Measurements from ENCODE around the gene WHRN.

DNA sequence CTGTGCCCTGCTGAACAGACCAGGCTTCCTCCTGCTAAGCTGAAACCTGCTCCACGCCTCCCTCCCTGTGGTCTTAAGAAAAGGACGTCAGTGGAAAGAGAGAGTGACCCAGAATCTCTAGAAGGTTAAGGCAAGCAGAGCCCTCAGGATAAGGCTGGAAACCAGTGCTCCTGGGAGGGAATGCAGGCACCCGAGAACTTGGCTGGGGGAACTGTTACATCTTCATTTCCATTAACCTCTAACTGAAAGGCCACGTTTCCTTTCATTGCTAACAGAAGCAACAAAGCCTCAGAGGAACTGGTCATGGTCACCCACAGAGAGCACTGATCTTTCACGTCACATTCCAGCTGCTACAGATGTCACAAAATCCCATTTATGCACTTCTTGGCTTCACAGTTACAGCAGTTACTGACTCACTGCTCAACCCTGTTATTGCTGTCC lies 91.4 kb downstream of the WHRN start:
- TF ChIP-seq, protein P1, sequence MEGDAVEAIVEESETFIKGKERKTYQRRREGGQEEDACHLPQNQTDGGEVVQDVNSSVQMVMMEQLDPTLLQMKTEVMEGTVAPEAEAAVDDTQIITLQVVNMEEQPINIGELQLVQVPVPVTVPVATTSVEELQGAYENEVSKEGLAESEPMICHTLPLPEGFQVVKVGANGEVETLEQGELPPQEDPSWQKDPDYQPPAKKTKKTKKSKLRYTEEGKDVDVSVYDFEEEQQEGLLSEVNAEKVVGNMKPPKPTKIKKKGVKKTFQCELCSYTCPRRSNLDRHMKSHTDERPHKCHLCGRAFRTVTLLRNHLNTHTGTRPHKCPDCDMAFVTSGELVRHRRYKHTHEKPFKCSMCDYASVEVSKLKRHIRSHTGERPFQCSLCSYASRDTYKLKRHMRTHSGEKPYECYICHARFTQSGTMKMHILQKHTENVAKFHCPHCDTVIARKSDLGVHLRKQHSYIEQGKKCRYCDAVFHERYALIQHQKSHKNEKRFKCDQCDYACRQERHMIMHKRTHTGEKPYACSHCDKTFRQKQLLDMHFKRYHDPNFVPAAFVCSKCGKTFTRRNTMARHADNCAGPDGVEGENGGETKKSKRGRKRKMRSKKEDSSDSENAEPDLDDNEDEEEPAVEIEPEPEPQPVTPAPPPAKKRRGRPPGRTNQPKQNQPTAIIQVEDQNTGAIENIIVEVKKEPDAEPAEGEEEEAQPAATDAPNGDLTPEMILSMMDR (conservative IDR thresholded peaks at IDR 0.05), result no peak
- TF ChIP-seq EZH2 (IDR thresholded peaks at IDR 0.05; ENCODE audit: low read depth), result no peak

Measured in PC-9 (cell line).